Lower lobe of right lung (tissue), 2 donors: ENCODE measurements around the gene RNF182. TPM values are rescaled to one million over a fixed set of nuclear protein-coding genes. Genes with fewer than 3 reads are reported as not detected.

Source experiments
- ATAC-seq, 2 donors: fragments of 200-7000 bp; cut with Tn5 transposase; one replicate each; pipeline ENCODE4 v1.9.1; 2020 to 2022; ENCODE audit warnings: mild to moderate bottlenecking in 2 of 2, moderate library complexity in 2 of 2
- DNase-seq: peaks from one replicate; pipeline ENCODE4 v3.0.0-alpha.2; 2020
- H3K27ac ChIP-seq: fragments of 200-600 bp; one replicate; pipeline ENCODE4 v1.8.0; 2022
- H3K27me3 ChIP-seq: fragments of 200-600 bp; one replicate; pipeline ENCODE4 v1.8.0; 2022; ENCODE audit warnings: low read depth
- H3K36me3 ChIP-seq: fragments of 200-600 bp; one replicate; pipeline ENCODE4 v1.8.0; 2022; ENCODE audit warnings: mild to moderate bottlenecking
- H3K4me1 ChIP-seq: fragments of 200-600 bp; one replicate; pipeline ENCODE4 v1.8.0; 2022
- H3K4me3 ChIP-seq: fragments of 200-600 bp; one replicate; pipeline ENCODE4 v1.8.0; 2022; ENCODE audit warnings: mild to moderate bottlenecking
- H3K9me3 ChIP-seq: fragments of 200-600 bp; one replicate; pipeline ENCODE4 v1.8.0; 2022
- CTCF ChIP-seq: fragments of 200-600 bp; IDR thresholded peaks from one replicate; pipeline ENCODE4 v1.8.0; 2022; ENCODE audit warnings: antibody characterized with exemption, mild to moderate bottlenecking
- intact Hi-C: fragments of 100-400 bp; cut with DNase I; formaldehyde crosslinking; loops from one replicate; pipeline ENCODE4 v1.11.0; 2022
- total RNA-seq: library from RNA; stranded (reverse); fragmentation: NEBNext Ultra II Directional; extraction: Animal tissue kit (Norgen Biotek cat#: 25700); gene quantifications from one replicate; pipeline ENCODE4 v1.2.1, GENCODE V29; 2021
- donor health status: DM: no; HTN: yes; CAD: no; lungs with severe emphysema.

Gene RNF182
- total RNA-seq, 1 donor from 2014 or later, result 5.3 TPM

- no peaks in the 10 kb centered on the region for H3K4me1 ChIP-seq
- intact Hi-C loops, result no loop called here
- TF ChIP-seq CTCF, result no peak
Measured at GRCh38 chr6:13946506-13946905, 21.8 kb downstream of the RNF182 start.

GRCh38 chr6:13947611-13948178 is 22.9 kb downstream of the RNF182 start:
- intact Hi-C loops, result no loop called here
- Histone ChIP-seq H3K27me3 (no peaks in the 10 kb centered on the region), H3K4me1 (no peaks in the 10 kb centered on the region), H3K9me3 (no peaks in the 10 kb centered on the region), H3K27ac (no peak overlapping the region), H3K4me3 (no peak overlapping the region), H3K36me3 (no peaks in the 10 kb centered on the region)
- no peak for TF ChIP-seq CTCF
- DNase-seq (no peak), ATAC-seq (no peak)

More at GRCh38 chr6:13946506-13946905, 21.8 kb downstream of the RNF182 start:
- no peaks in the 10 kb centered on the region for H3K27me3 ChIP-seq
- no peak overlapping the region for H3K27ac ChIP-seq
- H3K4me3 ChIP-seq, result no peak overlapping the region
- H3K9me3 ChIP-seq, result no peaks in the 10 kb centered on the region
- ATAC-seq, result no peak
- DNase-seq, result no peak
- H3K36me3 ChIP-seq, result no peaks in the 10 kb centered on the region

- Histone ChIP-seq H3K4me3 (no peak overlapping the region), H3K9me3 (no peaks in the 10 kb centered on the region), H3K27ac (no peak overlapping the region), H3K4me1 (no peaks in the 10 kb centered on the region), H3K27me3 (no peaks in the 10 kb centered on the region), H3K36me3 (no peaks in the 10 kb centered on the region)
- DNase-seq, result no peak
- no peak for TF ChIP-seq CTCF
- no peak for ATAC-seq
- intact Hi-C loops, result no loop called here
Measured at GRCh38 chr6:13952101-13952500, 27.3 kb downstream of the RNF182 start.

GRCh38 chr6:13953061-13953705 is 28.4 kb downstream of the RNF182 start:
- no peaks in the 10 kb centered on the region for H3K9me3 ChIP-seq
- no peak for TF ChIP-seq CTCF
- no peaks in the 10 kb centered on the region for H3K27me3 ChIP-seq
- H3K36me3 ChIP-seq, result no peaks in the 10 kb centered on the region
- no peak for DNase-seq
- no peak for ATAC-seq
- no peaks in the 10 kb centered on the region for H3K4me1 ChIP-seq
- no peak overlapping the region for H3K27ac ChIP-seq
- no peak overlapping the region for H3K4me3 ChIP-seq
- intact Hi-C loops, result no loop called here

GRCh38 chr6:13965582-13966127 is 40.9 kb downstream of the RNF182 start:
- Histone ChIP-seq H3K36me3 (no peaks in the 10 kb centered on the region), H3K9me3 (peaks cover under 1% of the 10 kb centered on the region), H3K4me3 (no peak overlapping the region), H3K27ac (no peak overlapping the region), H3K4me1 (no peaks in the 10 kb centered on the region), H3K27me3 (no peaks in the 10 kb centered on the region)
- intact Hi-C loops, result no loop called here
- no peak for TF ChIP-seq CTCF
- DNase-seq, result no peak
- no peak for ATAC-seq
